OCI-LY7 (cell line): ENCODE results near the gene GABRA1. TPM values are rescaled to one million over a fixed set of nuclear protein-coding genes. Genes with fewer than 3 reads are reported as not detected.
A peak's percentile ranks its signal among the peaks of the same experiment; 100 is the strongest.

Experiments
- BruUV-seq: library from RNA; stranded (reverse); fragments of 400-500 nt; replicated peaks from 2 replicates; lab custom pipeline; 2021; lab: Mats Ljungman, UMichigan
- CTCF ChIA-PET: fragments of 300-600 bp; sonication (Branson Sonifier 250); formaldehyde crosslinking; loops from one replicate; lab custom pipeline; 2022; ENCODE audit warnings: antibody characterized with exemption; ENCODE audit not compliant: unreplicated experiment; lab: Charles Lee
- POLR2A ChIA-PET: fragments of 300-600 bp; sonication (Branson Sonifier 250); formaldehyde crosslinking; loops from one replicate; lab custom pipeline; 2022; ENCODE audit warnings: antibody characterized with exemption; lab: Charles Lee
- DNase-seq: peaks from one replicate; pipeline ENCODE4 v3.0.0-alpha.2; 2015; ENCODE audit warnings: low spot score
- H2AFZ ChIP-seq: fragments of 200-600 bp; sonication (generic), shearing (Covaris generic); 2 replicates; pipeline ENCODE4 v1.6.1; 2014; ENCODE audit warnings: mild to moderate bottlenecking, antibody characterized with exemption, low read length, moderate library complexity
- H3K27ac ChIP-seq: fragments of 200-600 bp; sonication (generic); 2 replicates; pipeline ENCODE4 v1.5.1; 2014; ENCODE audit warnings: mixed run types, low read depth, mild to moderate bottlenecking, moderate library complexity, low read length, inconsistent platforms; ENCODE audit not compliant: poor library complexity, severe bottlenecking
- H3K36me3 ChIP-seq: fragments of 200-600 bp; sonication (generic); 2 replicates; pipeline ENCODE4 v1.6.1; 2014; ENCODE audit warnings: mild to moderate bottlenecking, antibody characterized with exemption, low read length, moderate library complexity, mixed read lengths; ENCODE audit not compliant: insufficient read depth
- H3K4me1 ChIP-seq: fragments of 200-600 bp; sonication (generic); 2 replicates; pipeline ENCODE4 v1.5.1; 2014; ENCODE audit warnings: mild to moderate bottlenecking, low read length; ENCODE audit not compliant: insufficient read depth, poor library complexity, severe bottlenecking
- H3K4me2 ChIP-seq: fragments of 200-600 bp; sonication (generic); 2 replicates; pipeline ENCODE4 v1.6.1; 2014; ENCODE audit warnings: mild to moderate bottlenecking, low read length
- H3K4me3 ChIP-seq: fragments of 200-600 bp; sonication (generic); 2 replicates; pipeline ENCODE4 v1.5.1; 2014; ENCODE audit warnings: mild to moderate bottlenecking, low read depth, low read length; ENCODE audit not compliant: poor library complexity, severe bottlenecking
- H3K79me2 ChIP-seq: fragments of 200-600 bp; sonication (generic); 2 replicates; pipeline ENCODE4 v1.6.1; 2016; ENCODE audit warnings: low read depth, mild to moderate bottlenecking, low read length, moderate library complexity, mixed read lengths; ENCODE audit not compliant: insufficient read depth
- H3K9me2 ChIP-seq: fragments of 200-600 bp; sonication (generic); 2 replicates; pipeline ENCODE4 v1.6.1; 2016; ENCODE audit warnings: mild to moderate bottlenecking, low read length, mixed read lengths; ENCODE audit not compliant: insufficient read depth
- H3K9me3 ChIP-seq: fragments of 200-600 bp; sonication (generic); 2 replicates; pipeline ENCODE4 v1.6.1; 2014; ENCODE audit warnings: mild to moderate bottlenecking, mixed run types, low read length, mixed read lengths
- H4K20me1 ChIP-seq: fragments of 200-600 bp; sonication (generic); 2 replicates; pipeline ENCODE4 v1.6.1; 2014; ENCODE audit warnings: mild to moderate bottlenecking, antibody characterized with exemption, low read length, moderate library complexity, mixed read lengths; ENCODE audit not compliant: insufficient read depth
- CTCF ChIP-seq: fragments of 200-600 bp; sonication (generic); conservative IDR thresholded peaks from 2 replicates; pipeline ENCODE4 v1.5.1; 2014; ENCODE audit warnings: mild to moderate bottlenecking, antibody characterized with exemption, low read length, moderate library complexity, mixed read lengths
- EZH2phosphoT487 ChIP-seq: fragments of 200-600 bp; sonication (generic); IDR thresholded peaks from 2 replicates; pipeline ENCODE4 v1.6.1; 2018; ENCODE audit warnings: low read depth, borderline replicate concordance, mild to moderate bottlenecking, mixed run types, antibody characterized with exemption, low read length, moderate library complexity, mixed read lengths
- intact Hi-C: fragments of 100-400 bp; cut with micrococcal nuclease; formaldehyde crosslinking; loops from one replicate; pipeline ENCODE4 v1.10.0; 2022; ENCODE audit not compliant: unreplicated experiment
- total RNA-seq, 2 experiments: library from RNA; depleted of rRNA in 1 of 2; stranded (reverse); fragments of >200 nt in 1 of 2; shearing (Covaris generic) in 1 of 2; gene quantifications; 2 replicates each; pipeline ENCODE4 v1.2.3, GENCODE V29; 2014 to 2022

Gene GABRA1
- total RNA-seq, 2 experiments from 2014 or later, result not detected

GRCh38 chr5:161851691-161852299, 3.9 kb downstream of the GABRA1 start:
- ChIA-PET POLR2A (interaction anchor here (0.7 kb wide), 1 partner anchor 10 kb away, joined by 3 read pairs; no protein-coding TSS in a partner anchor), CTCF (no interaction called here)
- H3K4me1 ChIP-seq, result no peaks in the 10 kb centered on the region
- H3K4me3 ChIP-seq, result no peak overlapping the region
- H3K9me3 ChIP-seq, result no peaks in the 10 kb centered on the region
- no peak overlapping the region for H3K27ac ChIP-seq
- H3K9me2 ChIP-seq, result no peaks in the 10 kb centered on the region
- TF ChIP-seq CTCF (peak; percentile 76), EZH2phosphoT487 (no peak)
- peak; percentile 2 for DNase-seq
- BruUV-seq, result no TSS peak
- no peaks in the 10 kb centered on the region for H3K79me2 ChIP-seq
- H3K4me2 ChIP-seq, result no peak overlapping the region
- H2AFZ ChIP-seq, result no peak overlapping the region
- no peaks in the 10 kb centered on the region; the same call in 1 of the 2 replicates for H4K20me1 ChIP-seq
- no peaks in the 10 kb centered on the region for H3K36me3 ChIP-seq
- intact Hi-C loops, result loop anchor here (2.0 kb wide), 1 partner anchor 1495 kb away; no protein-coding TSS in a partner anchor

GRCh38 chr5:161857358-161857757, 9.4 kb downstream of the GABRA1 start:
- DNase-seq, result no peak
- no peak overlapping the region for H3K4me2 ChIP-seq
- BruUV-seq, result no TSS peak
- no peaks in the 10 kb centered on the region for H3K9me3 ChIP-seq
- H3K9me2 ChIP-seq, result no peaks in the 10 kb centered on the region
- POLR2A ChIA-PET, result interaction anchor here (0.7 kb wide), 1 partner anchor 20 kb away, joined by 4 read pairs; no protein-coding TSS in a partner anchor
- no peak overlapping the region for H3K4me3 ChIP-seq
- no peaks in the 10 kb centered on the region for H3K4me1 ChIP-seq
- intact Hi-C loops, result no loop called here
- CTCF ChIA-PET, result no interaction called here
- no peaks in the 10 kb centered on the region; the same call in 1 of the 2 replicates for H4K20me1 ChIP-seq
- no peak overlapping the region for H3K27ac ChIP-seq
- no peak overlapping the region for H2AFZ ChIP-seq
- TF ChIP-seq CTCF, result no peak
- TF ChIP-seq EZH2phosphoT487, result no peak
- H3K36me3 ChIP-seq, result no peaks in the 10 kb centered on the region
- H3K79me2 ChIP-seq, result no peaks in the 10 kb centered on the region

GRCh38 chr5:161863259-161863658, 15.3 kb downstream of the GABRA1 start:
- no peaks in the 10 kb centered on the region for H3K36me3 ChIP-seq
- CTCF ChIA-PET, result no interaction called here
- no peak for TF ChIP-seq CTCF
- no peak for TF ChIP-seq EZH2phosphoT487
- no peaks in the 10 kb centered on the region for H3K79me2 ChIP-seq
- H3K27ac ChIP-seq, result no peak overlapping the region
- H3K4me1 ChIP-seq, result no peaks in the 10 kb centered on the region
- H3K9me2 ChIP-seq, result no peaks in the 10 kb centered on the region
- DNase-seq, result no peak
- H3K4me2 ChIP-seq, result no peak overlapping the region
- H3K9me3 ChIP-seq, result no peaks in the 10 kb centered on the region
- POLR2A ChIA-PET, result interaction anchor here (1.1 to 1.4 kb wide), 3 partner anchors 12 to 35 kb away, joined by 3 to 5 read pairs (median 3); no protein-coding TSS in a partner anchor
- BruUV-seq, result no TSS peak
- intact Hi-C loops, result no loop called here
- H2AFZ ChIP-seq, result no peak overlapping the region
- no peaks in the 10 kb centered on the region for H4K20me1 ChIP-seq
- no peak overlapping the region for H3K4me3 ChIP-seq
